ENCODE results near the gene JAGN1. TPM values are rescaled to one million over a fixed set of nuclear protein-coding genes. Genes with fewer than 3 reads are reported as not detected.

JAGN1 gene
- total RNA-seq, 2 donors from 2014 or later: 21.9 to 29.1 TPM

DNA sequence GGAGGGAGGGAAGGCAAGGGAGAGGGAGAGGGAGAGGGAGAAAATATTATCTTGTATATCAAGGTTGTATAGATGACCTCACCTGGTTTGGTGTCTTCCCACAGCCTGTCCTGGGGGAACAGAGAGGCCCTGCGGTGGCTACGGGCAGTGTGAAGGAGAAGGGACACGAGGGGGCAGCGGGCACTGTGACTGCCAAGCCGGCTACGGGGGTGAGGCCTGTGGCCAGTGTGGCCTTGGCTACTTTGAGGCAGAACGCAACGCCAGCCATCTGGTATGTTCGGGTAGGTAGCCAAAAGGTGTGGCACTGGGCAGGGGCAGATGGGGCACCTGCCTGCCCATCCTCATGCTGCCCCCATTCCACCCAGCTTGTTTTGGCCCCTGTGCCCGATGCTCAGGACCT lies 50.3 kb downstream of the JAGN1 start:
- 92 to 100% methylated on average over 6 to 10 of the region's 10 CpGs for WGBS, 2 experiments (ENCODE audit: insufficient coverage in 1 of 2, insufficient read length in 1 of 2)
- no peak for DNase-seq
- TF ChIP-seq, protein P1, sequence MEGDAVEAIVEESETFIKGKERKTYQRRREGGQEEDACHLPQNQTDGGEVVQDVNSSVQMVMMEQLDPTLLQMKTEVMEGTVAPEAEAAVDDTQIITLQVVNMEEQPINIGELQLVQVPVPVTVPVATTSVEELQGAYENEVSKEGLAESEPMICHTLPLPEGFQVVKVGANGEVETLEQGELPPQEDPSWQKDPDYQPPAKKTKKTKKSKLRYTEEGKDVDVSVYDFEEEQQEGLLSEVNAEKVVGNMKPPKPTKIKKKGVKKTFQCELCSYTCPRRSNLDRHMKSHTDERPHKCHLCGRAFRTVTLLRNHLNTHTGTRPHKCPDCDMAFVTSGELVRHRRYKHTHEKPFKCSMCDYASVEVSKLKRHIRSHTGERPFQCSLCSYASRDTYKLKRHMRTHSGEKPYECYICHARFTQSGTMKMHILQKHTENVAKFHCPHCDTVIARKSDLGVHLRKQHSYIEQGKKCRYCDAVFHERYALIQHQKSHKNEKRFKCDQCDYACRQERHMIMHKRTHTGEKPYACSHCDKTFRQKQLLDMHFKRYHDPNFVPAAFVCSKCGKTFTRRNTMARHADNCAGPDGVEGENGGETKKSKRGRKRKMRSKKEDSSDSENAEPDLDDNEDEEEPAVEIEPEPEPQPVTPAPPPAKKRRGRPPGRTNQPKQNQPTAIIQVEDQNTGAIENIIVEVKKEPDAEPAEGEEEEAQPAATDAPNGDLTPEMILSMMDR (conservative IDR thresholded peaks at IDR 0.05): no peak
- Histone ChIP-seq H3K27me3 (ENCODE audit: control insufficient read depth, insufficient read depth, low read length, poor library complexity, severe bottlenecking) (no peaks in the 10 kb centered on the region), H3K27ac (ENCODE audit: low read depth, low read length) (no peak overlapping the region), H3K4me3 (ENCODE audit: low read length) (no peak overlapping the region), H3K4me1 (ENCODE audit: control insufficient read depth, insufficient read depth, low read length) (no peaks in the 10 kb centered on the region), H3K9ac (ENCODE audit: extremely low read depth, low read length, poor library complexity, severe bottlenecking) (no peak overlapping the region), H3K9me3 (ENCODE audit: control insufficient read depth, low read length) (no peaks in the 10 kb centered on the region), H3K36me3 (ENCODE audit: control insufficient read depth, insufficient read depth, low read length) (peaks cover 31% of the 10 kb centered on the region)
- H3K4me1 Mint-ChIP-seq: no peaks in the 10 kb centered on the region
- peaks cover 47% of the 10 kb centered on the region for H3K36me3 Mint-ChIP-seq (ENCODE audit: low read depth)
- no peak overlapping the region for H3K27ac Mint-ChIP-seq
- H3K4me3 Mint-ChIP-seq: no peak overlapping the region
- no peaks in the 10 kb centered on the region for H3K27me3 Mint-ChIP-seq (ENCODE audit: insufficient read depth)
- H3K9me3 Mint-ChIP-seq: peaks cover 4% of the 10 kb centered on the region

DNA sequence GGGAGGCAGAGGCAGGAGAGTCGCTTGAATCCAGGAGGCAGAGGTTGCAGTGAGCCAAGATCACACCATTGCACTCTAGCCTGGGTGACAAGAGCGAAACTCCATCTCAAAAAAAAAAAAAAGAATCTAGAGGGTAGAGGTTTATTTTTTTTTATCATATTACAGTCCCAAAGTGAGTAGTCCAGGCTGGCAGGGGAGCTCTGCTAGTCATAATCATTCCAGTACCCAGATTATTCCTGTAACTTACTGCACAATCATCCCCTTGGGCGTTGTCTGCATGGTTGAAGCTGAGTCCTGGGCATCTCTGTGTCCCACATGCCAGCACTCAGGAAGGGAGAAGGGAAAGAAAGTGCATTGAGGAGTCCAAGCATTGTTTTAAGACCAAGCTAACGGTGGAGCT lies 51.8 kb downstream of the JAGN1 start:
- TF ChIP-seq, protein P1 (conservative IDR thresholded peaks at IDR 0.05): no peak
- 91 to 95% methylated on average over 2 to 3 of the region's 4 CpGs for WGBS, 2 experiments (ENCODE audit: insufficient coverage in 1 of 2, insufficient read length in 1 of 2)
- H3K36me3 Mint-ChIP-seq (ENCODE audit: low read depth): peaks cover 40% of the 10 kb centered on the region
- peaks cover 4% of the 10 kb centered on the region for H3K9me3 Mint-ChIP-seq
- no peak overlapping the region for H3K27ac Mint-ChIP-seq
- Histone ChIP-seq H3K27me3 (ENCODE audit: control insufficient read depth, insufficient read depth, low read length, poor library complexity, severe bottlenecking) (no peaks in the 10 kb centered on the region), H3K9me3 (ENCODE audit: control insufficient read depth, low read length) (no peaks in the 10 kb centered on the region), H3K27ac (ENCODE audit: low read depth, low read length) (no peak overlapping the region), H3K4me1 (ENCODE audit: control insufficient read depth, insufficient read depth, low read length) (no peaks in the 10 kb centered on the region), H3K4me3 (ENCODE audit: low read length) (no peak overlapping the region), H3K9ac (ENCODE audit: extremely low read depth, low read length, poor library complexity, severe bottlenecking) (no peak overlapping the region), H3K36me3 (ENCODE audit: control insufficient read depth, insufficient read depth, low read length) (peaks cover 19% of the 10 kb centered on the region)
- DNase-seq: no peak
- no peak overlapping the region for H3K4me3 Mint-ChIP-seq
- H3K27me3 Mint-ChIP-seq (ENCODE audit: insufficient read depth): peaks cover under 1% of the 10 kb centered on the region
- no peaks in the 10 kb centered on the region for H3K4me1 Mint-ChIP-seq

DNA sequence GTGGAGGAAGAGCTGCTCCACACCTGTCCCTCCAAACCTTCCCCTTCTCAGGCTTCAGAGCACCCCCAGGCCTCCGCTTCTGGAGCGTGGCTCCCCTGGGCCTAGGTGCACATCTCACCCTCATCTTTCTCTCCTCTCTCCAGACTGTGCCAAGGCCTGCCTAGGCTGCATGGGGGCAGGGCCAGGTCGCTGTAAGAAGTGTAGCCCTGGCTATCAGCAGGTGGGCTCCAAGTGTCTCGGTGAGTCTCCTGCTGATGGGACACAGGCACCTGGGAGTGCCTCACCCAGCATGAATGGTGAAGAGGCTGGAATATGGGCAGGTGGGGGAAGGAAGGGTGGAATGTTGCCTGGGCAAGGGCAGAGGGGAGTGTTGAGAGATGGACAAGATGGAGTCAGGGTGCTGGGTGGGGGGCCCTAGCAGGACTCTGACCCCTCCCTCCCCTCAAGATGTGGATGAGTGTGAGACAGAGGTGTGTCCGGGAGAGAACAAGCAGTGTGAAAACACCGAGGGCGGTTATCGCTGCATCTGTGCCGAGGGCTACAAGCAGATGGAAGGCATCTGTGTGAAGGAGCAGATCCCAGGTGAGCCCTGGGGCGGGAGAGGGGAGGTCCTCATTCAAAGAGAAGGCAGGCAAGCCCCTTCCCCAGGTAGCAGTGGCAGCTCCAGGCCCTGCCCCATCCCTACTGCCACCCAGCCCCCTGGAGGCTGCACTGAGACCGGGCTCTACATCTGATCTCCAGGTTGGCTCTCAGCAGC lies 52.7 kb downstream of the JAGN1 start:
- Mint-ChIP-seq H3K27ac (peak overlapping the region; percentile 36), H3K9me3 (peaks cover 4% of the 10 kb centered on the region), H3K4me1 (no peaks in the 10 kb centered on the region), H3K36me3 (ENCODE audit: low read depth) (peaks cover 34% of the 10 kb centered on the region), H3K4me3 (no peak overlapping the region), H3K27me3 (ENCODE audit: insufficient read depth) (peaks cover 7% of the 10 kb centered on the region)
- H3K36me3 ChIP-seq (ENCODE audit: control insufficient read depth, insufficient read depth, low read length): peaks cover 9% of the 10 kb centered on the region
- H3K9me3 ChIP-seq (ENCODE audit: control insufficient read depth, low read length): no peaks in the 10 kb centered on the region
- TF ChIP-seq, protein P1 (conservative IDR thresholded peaks at IDR 0.05): peak; percentile 18
- no peak overlapping the region for H3K27ac ChIP-seq (ENCODE audit: low read depth, low read length)
- H3K4me1 ChIP-seq (ENCODE audit: control insufficient read depth, insufficient read depth, low read length): no peaks in the 10 kb centered on the region
- no peaks in the 10 kb centered on the region for H3K27me3 ChIP-seq (ENCODE audit: control insufficient read depth, insufficient read depth, low read length, poor library complexity, severe bottlenecking)
- H3K9ac ChIP-seq (ENCODE audit: extremely low read depth, low read length, poor library complexity, severe bottlenecking): no peak overlapping the region
- no peak overlapping the region for H3K4me3 ChIP-seq (ENCODE audit: low read length)
- WGBS, 2 experiments (ENCODE audit: insufficient coverage in 1 of 2, insufficient read length in 1 of 2): 83 to 86% methylated on average over 1 to 11 of the region's 11 CpGs
- no peak for DNase-seq

Other genes starting within 250 kb of the JAGN1 start
- gene MTMR14, start 241.1 kb upstream of the JAGN1 start, total RNA-seq: 10 to 100 TPM; 41.8 to 47.9 TPM
- gene CPNE9, start 186.8 kb upstream of the JAGN1 start, total RNA-seq: under 1 TPM; 0.15 to 0.62 TPM
- gene BRPF1, start 158.9 kb upstream of the JAGN1 start, total RNA-seq: 10 to 100 TPM; 22.7 to 28.5 TPM
- gene OGG1, start 140.7 kb upstream of the JAGN1 start, total RNA-seq: 10 to 100 TPM; 28.6 to 34.0 TPM
- 10 to 100 TPM; 10.1 to 13.3 TPM for gene CAMK1, start 120.7 kb upstream of the JAGN1 start, total RNA-seq
- gene TADA3, start 98.1 kb upstream of the JAGN1 start, total RNA-seq: 10 to 100 TPM; 52.4 to 62.0 TPM
- gene ARPC4, start 97.5 kb upstream of the JAGN1 start, total RNA-seq: 100 to 1,000 TPM; 150 to 153 TPM
- gene TTLL3, start 80.3 kb upstream of the JAGN1 start, total RNA-seq: 10 to 100 TPM; 21.6 to 35.0 TPM
- 10 to 100 TPM; 56.9 to 67.1 TPM for gene RPUSD3, start 46.6 kb upstream of the JAGN1 start, total RNA-seq
- gene CIDEC, start 10.4 kb upstream of the JAGN1 start, total RNA-seq: not detected
- 1 to 10 TPM; 1.2 to 1.6 TPM for gene IL17RE, start 12.2 kb downstream of the JAGN1 start, total RNA-seq
- 10 to 100 TPM; 15.7 to 19.0 TPM for gene IL17RC, start 26.5 kb downstream of the JAGN1 start, total RNA-seq
- gene CRELD1, start 43.2 kb downstream of the JAGN1 start, total RNA-seq: 10 to 100 TPM; 35.7 to 43.2 TPM
- gene PRRT3, start 61.8 kb downstream of the JAGN1 start, total RNA-seq: 10 to 100 TPM in 1 of 2 donors, 1 to 10 TPM in 1; 7.4 to 11.3 TPM
- gene EMC3, start 96.2 kb downstream of the JAGN1 start, total RNA-seq: 10 to 100 TPM; 35.6 to 45.3 TPM
- 10 to 100 TPM; 56.0 to 79.9 TPM for gene FANCD2, start 135.8 kb downstream of the JAGN1 start, total RNA-seq
- not detected for gene FANCD2OS, start 217.6 kb downstream of the JAGN1 start, total RNA-seq
- 100 to 1,000 TPM; 110 to 116 TPM for gene BRK1, start 225.1 kb downstream of the JAGN1 start, total RNA-seq

Measured in endodermal cell (in vitro differentiated cells).